GM23338 (cell line): Measurements from ENCODE around the gene UCN2. TPM values are rescaled to one million over a fixed set of nuclear protein-coding genes. Genes with fewer than 3 reads are reported as not detected.
A peak's percentile ranks its signal among the peaks of the same experiment; 100 is the strongest.

Source experiments
- ATAC-seq: fragments of 200-7000 bp; cut with Tn5 transposase; 3 replicates; pipeline ENCODE4 v1.9.1; 2020
- DNase-seq: peaks from one replicate; pipeline ENCODE4 v3.0.0-alpha.2; 2015; ENCODE audit warnings: low spot score
- H2AFZ ChIP-seq: fragments of 200-600 bp; sonication (generic); 2 replicates; pipeline ENCODE4 v1.8.0; 2016; ENCODE audit warnings: antibody characterized with exemption, mild to moderate bottlenecking, moderate library complexity
- H3F3A ChIP-seq: fragments of 200-600 bp; sonication (generic); replicated peaks from 2 replicates; pipeline ENCODE4 v1.8.0; 2017; ENCODE audit warnings: antibody characterized with exemption, mixed run types, low read depth
- H3K27ac ChIP-seq: fragments of 200-600 bp; sonication (generic); 2 replicates; pipeline ENCODE4 v1.6.1; 2016; ENCODE audit warnings: low read depth
- H3K27me3 ChIP-seq: fragments of 200-600 bp; sonication (generic); 2 replicates; pipeline ENCODE4 v1.8.0; 2016; ENCODE audit warnings: mild to moderate bottlenecking, mixed run types, moderate library complexity; ENCODE audit not compliant: insufficient read depth
- H3K36me3 ChIP-seq: fragments of 200-600 bp; sonication (generic); 2 replicates; pipeline ENCODE4 v1.8.0; 2016; ENCODE audit warnings: mild to moderate bottlenecking; ENCODE audit not compliant: insufficient read depth
- H3K4me1 ChIP-seq: fragments of 200-600 bp; sonication (generic); 2 replicates; pipeline ENCODE4 v1.8.0; 2016; ENCODE audit warnings: mild to moderate bottlenecking, moderate library complexity; ENCODE audit not compliant: insufficient read depth
- H3K4me2 ChIP-seq: fragments of 200-600 bp; sonication (generic); 2 replicates; pipeline ENCODE4 v1.7.1; 2017; ENCODE audit warnings: mixed run types
- H3K4me3 ChIP-seq: fragments of 200-600 bp; sonication (generic); 2 replicates; pipeline ENCODE4 v1.6.1; 2016; ENCODE audit warnings: mixed run types
- H3K79me2 ChIP-seq: fragments of 200-600 bp; sonication (generic); replicated peaks from 2 replicates; pipeline ENCODE4 v1.8.0; 2017; ENCODE audit warnings: mild to moderate bottlenecking; ENCODE audit not compliant: insufficient read depth
- H3K9me2 ChIP-seq: fragments of 200-600 bp; sonication (generic); 2 replicates; pipeline ENCODE4 v1.8.0; 2017; ENCODE audit not compliant: insufficient read depth
- H4K20me1 ChIP-seq: fragments of 200-600 bp; sonication (generic); replicated peaks from 2 replicates; pipeline ENCODE4 v1.8.0; 2017; ENCODE audit warnings: mild to moderate bottlenecking; ENCODE audit not compliant: insufficient read depth
- H3K27ac Mint-ChIP-seq: 2 replicates; pipeline ENCODE4 v1.8.0; 2020; ENCODE audit warnings: inconsistent platforms, mild to moderate bottlenecking, moderate library complexity, mixed read lengths
- H3K27me3 Mint-ChIP-seq: 3 replicates; pipeline ENCODE4 v1.8.0; 2022; ENCODE audit warnings: low read depth, mild to moderate bottlenecking, moderate library complexity, mixed read lengths, inconsistent platforms; ENCODE audit not compliant: insufficient read depth, poor library complexity
- H3K36me3 Mint-ChIP-seq: 3 replicates; pipeline ENCODE4 v1.8.0; 2021; ENCODE audit warnings: low read depth, mild to moderate bottlenecking, inconsistent platforms, moderate library complexity, mixed read lengths
- H3K4me1 Mint-ChIP-seq: 3 replicates; pipeline ENCODE4 v1.8.0; 2020; ENCODE audit warnings: mild to moderate bottlenecking, inconsistent platforms, mixed read lengths
- H3K4me3 Mint-ChIP-seq: 3 replicates; pipeline ENCODE4 v1.8.0; 2021; ENCODE audit warnings: moderate library complexity, mild to moderate bottlenecking, inconsistent platforms, mixed read lengths
- H3K9me3 Mint-ChIP-seq: 3 replicates; pipeline ENCODE4 v1.8.0; 2020; ENCODE audit warnings: moderate library complexity, mild to moderate bottlenecking, inconsistent platforms, mixed read lengths
- CREB1 ChIP-seq: fragments of 250-450 bp; sonication (Bioruptor Pico); IDR thresholded peaks from 2 replicates; pipeline ENCODE4 v1.5.0; 2020; ENCODE audit warnings: low read depth, mild to moderate bottlenecking, moderate library complexity
- CTCF ChIP-seq, 2 experiments: fragments of 200-600 bp in 1 of 2; sonication (generic) in 1 of 2; conservative IDR thresholded peaks; 2 replicates each; pipeline versions ENCODE4 v1.5.1 to v1.6.1; 2016 to 2017; ENCODE audit warnings: antibody characterized with exemption in 2 of 2, low read depth in 2 of 2, mild to moderate bottlenecking in 2 of 2, moderate library complexity in 1 of 2
- ETS1 ChIP-seq: IDR thresholded peaks from 2 replicates; pipeline ENCODE4 v1.6.1; 2016; ENCODE audit warnings: antibody characterized with exemption
- EZH2 ChIP-seq: fragments of 200-600 bp; sonication (generic); IDR thresholded peaks from one replicate; pipeline ENCODE4 v1.8.0; 2017; ENCODE audit warnings: antibody characterized with exemption, mild to moderate bottlenecking, low read depth; ENCODE audit not compliant: unreplicated experiment
- EZH2phosphoT487 ChIP-seq: fragments of 200-600 bp; sonication (generic); IDR thresholded peaks from one replicate; pipeline ENCODE4 v1.8.1; 2018; ENCODE audit warnings: antibody characterized with exemption; ENCODE audit not compliant: unreplicated experiment
- JUNB ChIP-seq: IDR thresholded peaks from one replicate; pipeline ENCODE4 v1.6.1; 2016; ENCODE audit warnings: antibody characterized with exemption; ENCODE audit not compliant: unreplicated experiment
- NANOG ChIP-seq: IDR thresholded peaks from 2 replicates; pipeline ENCODE4 v1.6.1; 2016; ENCODE audit warnings: antibody characterized with exemption, borderline replicate concordance
- POLR2AphosphoS5 ChIP-seq: IDR thresholded peaks from 2 replicates; pipeline ENCODE4 v1.6.1; 2016; ENCODE audit warnings: antibody characterized with exemption, low read depth
- STAT1 ChIP-seq: IDR thresholded peaks from one replicate; pipeline ENCODE4 v1.6.1; 2016; ENCODE audit warnings: antibody characterized with exemption; ENCODE audit not compliant: unreplicated experiment
- ZNF114 ChIP-seq: fragments of 250-450 bp; sonication (Bioruptor Pico); IDR thresholded peaks from 2 replicates; pipeline ENCODE4 v1.5.0; 2020; ENCODE audit warnings: mild to moderate bottlenecking, moderate library complexity
- ZNF331 ChIP-seq: fragments of 250-450 bp; sonication (Bioruptor Pico); IDR thresholded peaks from 2 replicates; pipeline ENCODE4 v1.5.0; 2020; ENCODE audit warnings: low read depth, mild to moderate bottlenecking, moderate library complexity
- ZNF462 ChIP-seq: fragments of 250-450 bp; sonication (Bioruptor Pico); IDR thresholded peaks from 2 replicates; pipeline ENCODE4 v1.5.0; 2020; ENCODE audit warnings: mild to moderate bottlenecking, moderate library complexity
- polyA plus RNA-seq: library from polyadenylated mRNA; unstranded; fragments of >200 nt; fragmentation: Nextera tagmentation; extraction: Ambion mirVana; gene quantifications from 2 replicates; pipeline ENCODE4 v1.2.1, GENCODE V29; 2016
- total RNA-seq: library from RNA; depleted of rRNA; stranded (reverse); fragments of >200 nt; shearing (Covaris generic); gene quantifications from 2 replicates; pipeline ENCODE4 v1.2.3, GENCODE V29; 2014

UCN2 gene
- total and polyA plus RNA-seq, 2 experiments from 2014 or later = 0.17 TPM; not detected in 1

GRCh38 chr3:48576647-48577046 is 13.1 kb upstream of the UCN2 start (continued):
- TF ChIP-seq ETS1 = no peak

GRCh38 chr3:48575366-48575765 is 11.8 kb upstream of the UCN2 start:
- Histone ChIP-seq H3K27ac (no peak overlapping the region), H3K4me3 (no peak overlapping the region), H3K9me2 (no peaks in the 10 kb centered on the region), H3K27me3 (no peaks in the 10 kb centered on the region), H4K20me1 (no peaks in the 10 kb centered on the region), H3K4me2 (no peak overlapping the region), H3F3A (no peaks in the 10 kb centered on the region), H3K4me1 (no peaks in the 10 kb centered on the region), H3K79me2 (no peaks in the 10 kb centered on the region), H2AFZ (no peak overlapping the region), H3K36me3 (no peaks in the 10 kb centered on the region)
- peaks cover 3% of the 10 kb centered on the region for H3K27me3 Mint-ChIP-seq
- H3K9me3 Mint-ChIP-seq = no peaks in the 10 kb centered on the region
- no peak for DNase-seq
- H3K4me1 Mint-ChIP-seq = no peaks in the 10 kb centered on the region
- no peaks in the 10 kb centered on the region; the same call in 2 of the 3 replicates for H3K36me3 Mint-ChIP-seq
- H3K27ac Mint-ChIP-seq = peak overlapping the region; percentile 59; the same call in 1 of the 2 replicates
- ATAC-seq = no peak
- no peak overlapping the region for H3K4me3 Mint-ChIP-seq
- TF ChIP-seq ZNF331 (CRISPR knock-in tag) = no peak
- no peak for TF ChIP-seq EZH2phosphoT487
- TF ChIP-seq ZNF462 (CRISPR knock-in tag) = no peak
- no peak for TF ChIP-seq STAT1
- no peak for TF ChIP-seq POLR2AphosphoS5
- no peak for TF ChIP-seq CTCF (conservative IDR thresholded peaks at IDR 0.05; ENCODE audit: low read depth in 2 of 2)
- no peak for TF ChIP-seq EZH2
- TF ChIP-seq JUNB = no peak
- no peak for TF ChIP-seq ZNF114 (CRISPR knock-in tag)
- no peak for TF ChIP-seq NANOG
- TF ChIP-seq ETS1 = no peak
- no peak for TF ChIP-seq CREB1 (CRISPR knock-in tag)
